K562 treated with DMSO at 1 percent for 4 hours (cell line): Measurements from ENCODE around the gene LST1. TPM values are rescaled to one million over a fixed set of nuclear protein-coding genes. Genes with fewer than 3 reads are reported as not detected.

Experiments used
- total RNA-seq: library from RNA; unstranded; fragments of 300-600 nt; gene quantifications from 2 replicates; pipeline ENCODE4 v1.2.3, GENCODE V29; 2022; ENCODE audit not compliant: insufficient read depth

Gene LST1
- total RNA-seq: 8.0 and 9.8 TPM in 2 replicates

GRCh38 chr6:31586008-31586407 is at the start of gene LST1:
Gene LST1 (plus strand): TSS chr6:31586277. CDS start chr6:31587300, 1,023 bp downstream.

DNA sequence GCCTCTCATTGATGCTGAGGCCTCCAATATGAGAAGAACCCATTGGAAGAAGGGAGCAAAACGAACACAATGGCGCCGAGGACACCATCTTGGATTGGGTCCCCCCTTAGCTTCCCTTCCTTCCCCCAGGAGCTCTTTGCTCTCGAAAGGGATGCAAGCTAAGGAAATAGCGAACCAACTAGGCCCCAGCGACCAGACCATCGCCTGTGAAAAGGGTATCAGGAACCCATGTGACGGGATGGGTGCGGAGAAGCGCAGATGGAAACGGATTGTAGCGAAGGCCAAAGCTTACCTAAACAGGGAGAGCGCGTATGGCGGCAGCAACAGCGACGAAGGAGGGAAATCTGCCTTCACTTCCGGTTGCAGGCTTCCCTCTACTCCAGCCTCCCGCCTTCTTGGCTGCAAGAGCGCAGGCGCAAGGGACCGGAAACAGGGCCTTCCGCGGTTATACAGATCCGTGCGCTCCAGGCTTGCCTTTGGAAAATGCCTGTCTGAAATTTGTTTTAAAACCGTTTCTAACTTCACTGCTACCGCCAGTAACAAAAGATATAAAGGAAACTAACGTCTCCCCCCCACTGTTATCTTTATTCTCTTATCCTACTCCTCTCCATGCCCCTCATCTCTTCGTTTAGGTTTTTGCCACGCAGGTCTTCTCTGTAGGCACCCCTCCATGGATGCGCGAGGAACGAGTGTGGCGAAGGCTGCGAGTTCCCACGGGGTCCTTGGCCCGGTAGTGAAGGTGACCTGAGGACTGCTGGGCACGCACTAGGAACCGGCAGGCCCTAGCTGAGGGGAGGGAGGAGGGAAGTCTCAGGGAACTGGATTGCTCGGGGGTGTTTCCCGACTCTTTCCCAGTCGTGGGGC is 44.2 kb upstream of the LST1 start, which contains the start of gene DDX39B:
Gene DDX39B, minus strand, starts transcription at position 346 of the 864 bp plus-strand sequence. CDS start 1,471 bp downstream, outside the sequence.

GRCh38 chr6:31546339-31546957 is 39.6 kb upstream of the LST1 start, which contains the start of gene ATP6V1G2:
Gene ATP6V1G2 (minus strand): TSS chr6:31546608. CDS start chr6:31546559, 49 bp downstream.

DNA sequence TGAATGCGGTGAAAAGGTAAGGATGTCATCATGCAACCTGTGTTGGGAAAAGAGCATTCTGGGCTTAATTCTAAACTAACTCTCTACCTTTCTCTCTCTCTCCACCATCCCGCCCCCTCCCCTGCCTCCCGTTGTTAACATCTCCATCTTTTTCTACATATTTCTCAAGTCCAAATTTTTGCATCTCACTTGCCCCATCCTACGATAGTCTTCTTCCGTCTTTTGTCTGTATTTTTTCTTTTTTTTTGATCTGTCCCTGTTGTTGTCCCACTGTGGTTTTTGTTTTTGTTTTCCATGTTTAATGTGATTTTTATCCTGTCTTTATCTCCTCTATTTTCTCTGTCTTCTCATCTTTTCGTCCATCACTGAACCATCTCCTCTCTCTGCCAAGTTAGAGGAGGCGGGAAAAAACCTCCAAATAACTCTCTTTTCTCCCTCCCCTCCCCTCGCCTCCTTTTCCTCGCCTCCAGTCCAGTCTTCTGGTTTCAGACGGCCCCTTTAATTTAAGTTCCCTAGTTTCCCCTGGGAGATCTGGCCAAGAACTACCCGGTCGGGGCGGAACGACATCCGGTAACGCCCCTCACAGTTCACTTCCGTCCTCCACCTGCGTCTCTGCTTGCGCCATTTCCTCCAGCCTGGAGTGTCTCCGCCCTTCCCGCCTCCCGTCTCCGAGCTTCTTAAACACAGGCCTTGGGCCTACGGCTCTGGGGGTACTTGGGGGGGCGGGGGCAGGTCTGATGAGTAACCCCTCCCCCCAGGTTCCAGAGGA is 38.9 kb upstream of the LST1 start, which contains the start of gene NFKBIL1:
Gene NFKBIL1, plus strand, starts transcription at position 651 of the 769 bp plus-strand sequence. Its CDS starts 87 bp downstream, at position 738.

GRCh38 chr6:31572041-31572911 is 13.8 kb upstream of the LST1 start, which contains the start of gene LTA:
Gene LTA (plus strand): TSS chr6:31572289. CDS start chr6:31572743, 454 bp downstream.

GRCh38 chr6:31575335-31575901 is 10.7 kb upstream of the LST1 start, which contains the start of gene TNF:
Gene TNF (plus strand): TSS chr6:31575565. CDS start chr6:31575742, 177 bp downstream.

DNA sequence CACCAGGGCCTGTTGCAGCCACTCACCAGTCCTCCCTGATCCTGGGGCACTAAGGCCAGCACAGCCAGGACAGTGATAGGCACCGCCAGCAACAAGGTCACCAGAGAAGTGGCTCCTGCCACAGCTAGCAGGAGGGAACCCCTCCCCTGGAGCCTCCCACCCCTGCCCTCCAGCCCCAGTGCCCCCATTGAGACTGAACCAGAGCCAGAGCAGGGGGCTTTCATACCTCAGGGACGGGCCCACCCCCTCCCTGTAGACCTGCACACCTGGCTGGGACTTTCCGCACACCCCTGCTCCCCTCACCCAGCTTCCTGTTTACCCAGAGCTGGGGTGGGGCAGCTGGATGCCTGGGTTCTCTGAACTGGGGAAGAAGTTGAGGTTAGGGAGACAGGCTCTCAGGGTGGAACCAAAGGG is 3.8 kb upstream of the LST1 start, which contains the start of gene LTB:
Gene LTB, minus strand, starts transcription at position 195 of the 414 bp plus-strand sequence. Its CDS starts 7 bp downstream, at position 188.

DNA sequence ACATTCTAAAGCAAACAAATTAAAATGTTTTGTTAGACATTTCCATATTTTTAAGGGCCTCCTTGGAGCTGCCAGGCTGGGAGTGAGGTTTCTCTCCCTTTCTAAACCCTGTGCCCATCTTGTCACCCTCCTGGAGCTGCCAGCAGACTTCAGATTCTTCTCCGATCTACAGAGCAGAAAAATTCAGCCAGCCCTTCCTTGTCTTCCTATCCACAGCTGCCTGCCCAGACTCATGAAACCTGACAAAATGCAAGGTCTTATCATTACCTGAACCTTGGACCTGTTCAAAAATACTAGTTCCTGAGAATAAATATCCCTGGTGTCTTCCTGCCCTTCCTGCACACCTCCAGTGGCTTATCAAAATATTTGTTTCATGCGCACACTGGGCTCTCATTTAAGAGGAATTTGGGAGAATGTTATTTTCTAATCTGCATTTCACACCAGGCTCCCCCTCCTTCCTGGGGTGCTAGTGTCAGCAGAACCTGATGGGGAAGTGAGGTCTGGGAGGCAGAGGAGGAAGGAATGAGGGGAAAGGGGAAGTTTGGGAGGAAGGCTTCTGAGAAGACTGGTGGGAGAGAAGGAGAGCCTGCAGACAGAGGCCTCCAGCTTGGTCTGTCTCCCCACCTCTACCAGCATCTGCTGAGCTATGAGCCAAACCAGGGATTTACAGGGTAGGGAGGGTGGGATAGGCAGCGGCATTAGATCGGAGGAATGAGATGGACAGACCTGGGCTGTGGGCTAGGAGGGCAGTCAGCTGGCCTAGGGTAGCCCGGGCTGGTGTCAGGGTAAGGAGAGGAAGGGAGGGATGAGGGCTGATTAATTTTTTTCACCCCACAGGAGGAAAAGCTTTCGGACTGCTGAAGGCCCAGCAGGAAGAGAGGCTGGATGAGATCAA is 28.9 kb downstream of the LST1 start, which contains the start of gene AIF1:
Gene AIF1, plus strand, starts transcription at position 551 of the 895 bp plus-strand sequence. Its CDS starts 96 bp downstream, at position 647.

GRCh38 chr6:31620586-31621319 is 34.7 kb downstream of the LST1 start, which contains the start of gene PRRC2A:
Gene PRRC2A (plus strand): TSS chr6:31620715. CDS start chr6:31622790, 2,075 bp downstream.

Other genes with a start within 250 kb of the LST1 start
- gene HLA-B, start 229.1 kb upstream of the LST1 start, total RNA-seq: 3.0 and 3.9 TPM in 2 replicates
- 24.3 and 25.4 TPM in 2 replicates for gene MICA, start 182.7 kb upstream of the LST1 start, total RNA-seq
- gene MICB, start 88.1 kb upstream of the LST1 start, total RNA-seq: 20.6 and 25.7 TPM in 2 replicates
- not detected in 2 replicates for gene MCCD1, start 57.3 kb upstream of the LST1 start, total RNA-seq
- gene DDX39B, start 44.3 kb upstream of the LST1 start, total RNA-seq: 175 and 204 TPM in 2 replicates
- gene ATP6V1G2, start 39.7 kb upstream of the LST1 start, total RNA-seq: not detected in 2 replicates
- gene NFKBIL1, start 38.7 kb upstream of the LST1 start, total RNA-seq: 54.0 and 55.3 TPM in 2 replicates
- not detected in 2 replicates for gene LTA, start 14.0 kb upstream of the LST1 start, total RNA-seq
- 0.39 TPM in 1 of 2 replicates, not detected in the other for gene TNF, start 10.7 kb upstream of the LST1 start, total RNA-seq
- gene LTB, start 3.9 kb upstream of the LST1 start, total RNA-seq: not detected in 2 replicates
- 1.7 TPM in 1 of 2 replicates, not detected in the other for gene NCR3, start 6.7 kb downstream of the LST1 start, total RNA-seq
- gene AIF1, start 29.0 kb downstream of the LST1 start, total RNA-seq: 26.7 and 27.1 TPM in 2 replicates
- gene PRRC2A, start 34.4 kb downstream of the LST1 start, total RNA-seq: 185 and 248 TPM in 2 replicates
- gene BAG6, start 66.4 kb downstream of the LST1 start, total RNA-seq: 380 and 409 TPM in 2 replicates
- gene APOM, start 69.6 kb downstream of the LST1 start, total RNA-seq: 8.4 and 11.2 TPM in 2 replicates
- gene C6orf47, start 74.5 kb downstream of the LST1 start, total RNA-seq: 17.7 and 18.6 TPM in 2 replicates
- 23.4 and 36.8 TPM in 2 replicates for gene GPANK1, start 78.7 kb downstream of the LST1 start, total RNA-seq
- 613 and 654 TPM in 2 replicates for gene CSNK2B, start 79.8 kb downstream of the LST1 start, total RNA-seq
- 5.0 and 12.4 TPM in 2 replicates for gene LY6G5B, start 83.7 kb downstream of the LST1 start, total RNA-seq
- 3.4 TPM in 1 of 2 replicates, not detected in the other for gene LY6G5C, start 94.8 kb downstream of the LST1 start, total RNA-seq
- gene ABHD16A, start 117.0 kb downstream of the LST1 start, total RNA-seq: 91.1 and 99.5 TPM in 2 replicates
- gene LY6G6F, start 120.6 kb downstream of the LST1 start, total RNA-seq: not detected in 2 replicates
- not detected in 2 replicates for gene LY6G6D, start 129.1 kb downstream of the LST1 start, total RNA-seq
- gene LY6G6C, start 135.5 kb downstream of the LST1 start, total RNA-seq: not detected in 2 replicates
- 0.51 TPM in 1 of 2 replicates, not detected in the other for gene MPIG6B, start 137.1 kb downstream of the LST1 start, total RNA-seq
- 66.8 and 75.1 TPM in 2 replicates for gene DDAH2, start 143.0 kb downstream of the LST1 start, total RNA-seq
- gene CLIC1, start 150.3 kb downstream of the LST1 start, total RNA-seq: 1,213 and 1,370 TPM in 2 replicates
- gene MSH5, start 153.7 kb downstream of the LST1 start, total RNA-seq: 22.0 and 30.3 TPM in 2 replicates
- gene SAPCD1, start 176.4 kb downstream of the LST1 start, total RNA-seq: 2.6 and 8.2 TPM in 2 replicates
- 5.4 and 5.6 TPM in 2 replicates for gene VWA7, start 191.1 kb downstream of the LST1 start, total RNA-seq
- gene VARS1, start 209.5 kb downstream of the LST1 start, total RNA-seq: 147 and 165 TPM in 2 replicates
- gene LSM2, start 220.7 kb downstream of the LST1 start, total RNA-seq: 139 and 155 TPM in 2 replicates
- gene HSPA1L, start 229.0 kb downstream of the LST1 start, total RNA-seq: 2.5 and 2.8 TPM in 2 replicates
- 641 and 912 TPM in 2 replicates for gene HSPA1A, start 229.3 kb downstream of the LST1 start, total RNA-seq
- 595 and 769 TPM in 2 replicates for gene HSPA1B, start 241.5 kb downstream of the LST1 start, total RNA-seq